ENCODE measurements around the gene DPEP3.
"Not testable (repeated sequence)": the region's sequence is repeated elsewhere in the genome, so short reads cannot be mapped to it uniquely, and the experiment has no call there.

Gene DPEP3, protein sequence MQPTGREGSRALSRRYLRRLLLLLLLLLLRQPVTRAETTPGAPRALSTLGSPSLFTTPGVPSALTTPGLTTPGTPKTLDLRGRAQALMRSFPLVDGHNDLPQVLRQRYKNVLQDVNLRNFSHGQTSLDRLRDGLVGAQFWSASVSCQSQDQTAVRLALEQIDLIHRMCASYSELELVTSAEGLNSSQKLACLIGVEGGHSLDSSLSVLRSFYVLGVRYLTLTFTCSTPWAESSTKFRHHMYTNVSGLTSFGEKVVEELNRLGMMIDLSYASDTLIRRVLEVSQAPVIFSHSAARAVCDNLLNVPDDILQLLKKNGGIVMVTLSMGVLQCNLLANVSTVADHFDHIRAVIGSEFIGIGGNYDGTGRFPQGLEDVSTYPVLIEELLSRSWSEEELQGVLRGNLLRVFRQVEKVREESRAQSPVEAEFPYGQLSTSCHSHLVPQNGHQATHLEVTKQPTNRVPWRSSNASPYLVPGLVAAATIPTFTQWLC

DNA sequence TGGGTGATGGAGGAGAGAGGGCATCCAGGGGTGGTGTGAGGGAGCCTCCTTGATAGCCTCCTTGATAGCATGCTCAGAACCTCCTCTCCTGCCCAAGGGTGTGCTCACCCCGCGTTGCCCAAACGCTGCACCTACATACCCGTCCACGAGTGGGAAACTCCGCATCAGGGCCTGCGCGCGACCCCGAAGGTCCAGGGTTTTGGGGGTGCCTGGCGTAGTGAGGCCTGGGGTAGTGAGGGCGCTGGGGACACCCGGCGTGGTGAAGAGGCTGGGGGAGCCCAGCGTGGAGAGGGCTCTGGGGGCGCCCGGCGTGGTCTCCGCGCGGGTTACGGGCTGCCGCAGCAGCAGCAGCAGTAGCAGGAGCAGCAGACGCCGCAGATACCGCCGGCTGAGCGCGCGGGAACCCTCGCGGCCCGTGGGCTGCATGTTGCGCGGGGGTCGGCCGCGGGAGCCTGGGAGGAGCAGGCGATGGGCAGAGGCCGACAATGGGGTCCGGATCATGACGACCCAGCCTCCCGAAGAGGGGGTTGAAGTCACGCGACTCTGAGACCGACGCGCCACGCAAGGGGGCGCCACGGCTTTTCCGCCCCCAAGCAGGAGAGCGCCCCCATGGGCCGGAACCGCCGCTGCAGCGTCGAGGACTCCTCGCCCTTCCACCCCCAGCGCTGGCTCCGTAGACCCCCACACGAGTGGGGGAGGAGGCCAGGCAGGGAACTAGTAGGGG lies at the start of gene DPEP3:
Gene DPEP3 (minus strand): TSS at position 545 of the 724 bp plus-strand sequence. CDS start 119 bp downstream, at position 426.
- DNase-seq = no peak

DNA sequence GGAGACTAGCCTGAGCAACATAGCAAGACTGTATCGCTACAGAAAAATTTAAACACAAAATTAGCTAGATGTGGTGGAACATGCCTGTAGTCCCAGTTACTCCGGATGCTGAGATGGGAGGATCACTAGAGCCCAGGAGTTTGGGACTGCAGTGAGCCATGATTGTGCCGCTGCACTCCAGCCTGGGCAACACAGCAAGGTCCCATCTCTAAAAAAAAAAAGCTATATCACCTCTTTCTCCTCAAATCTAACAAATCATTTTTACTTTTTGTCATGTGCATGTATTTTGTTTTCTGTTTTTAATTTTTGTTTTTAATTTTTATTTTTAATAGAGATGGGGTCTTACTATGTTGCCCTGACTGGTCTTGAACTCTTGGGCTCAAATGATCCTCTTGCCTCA lies 48.7 kb upstream of the DPEP3 start:
- DNase-seq = no peak

DNA sequence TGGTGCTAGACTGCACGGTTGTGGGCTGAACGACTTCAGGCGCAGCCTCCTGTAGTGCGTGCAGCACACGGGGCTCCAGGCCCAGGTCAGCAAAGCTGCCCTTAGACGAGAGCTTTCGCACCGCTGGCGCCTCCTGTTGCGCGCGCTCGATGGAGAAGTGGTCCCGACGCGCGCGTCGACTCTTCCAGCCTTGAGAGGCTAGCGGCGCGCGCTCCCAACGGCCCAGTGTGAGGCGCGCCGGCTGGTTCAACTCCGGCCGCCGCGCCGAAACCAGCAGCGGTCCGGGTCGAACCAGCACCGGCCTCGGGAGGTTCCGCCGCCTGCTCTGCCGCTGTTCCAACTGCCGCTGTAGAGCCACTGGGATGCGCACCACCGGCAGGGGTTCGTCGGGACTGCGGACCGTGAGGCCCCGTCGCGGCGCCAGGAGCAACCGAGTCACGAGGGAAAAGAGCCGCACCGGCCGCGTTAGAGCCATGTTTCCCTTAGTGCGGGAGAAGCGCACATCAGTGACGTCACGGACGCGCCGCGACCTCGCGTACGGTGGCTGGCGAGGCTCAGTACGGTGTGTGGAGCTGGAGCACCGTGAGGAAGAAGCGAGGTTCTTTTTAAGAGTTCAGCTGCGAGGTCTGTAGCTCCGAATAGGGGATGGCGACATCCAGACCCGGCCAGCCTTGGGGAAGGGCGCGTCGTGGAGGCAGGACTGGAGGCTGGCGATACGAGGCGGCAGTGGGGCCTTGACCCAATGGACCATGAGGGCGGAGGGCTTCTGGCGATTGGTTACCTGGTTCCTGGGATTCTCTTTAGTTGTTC lies 42.6 kb upstream of the DPEP3 start, which contains the start of the genes DDX28 and DUS2:
Gene DDX28 (minus strand): TSS at position 505 of the 810 bp plus-strand sequence. CDS start 30 bp downstream, at position 475.
Gene DUS2 (plus strand): TSS at position 557 of the 810 bp plus-strand sequence. CDS start 14,740 bp downstream, outside the sequence.
- DNase-seq = peak; percentile 95

DNA sequence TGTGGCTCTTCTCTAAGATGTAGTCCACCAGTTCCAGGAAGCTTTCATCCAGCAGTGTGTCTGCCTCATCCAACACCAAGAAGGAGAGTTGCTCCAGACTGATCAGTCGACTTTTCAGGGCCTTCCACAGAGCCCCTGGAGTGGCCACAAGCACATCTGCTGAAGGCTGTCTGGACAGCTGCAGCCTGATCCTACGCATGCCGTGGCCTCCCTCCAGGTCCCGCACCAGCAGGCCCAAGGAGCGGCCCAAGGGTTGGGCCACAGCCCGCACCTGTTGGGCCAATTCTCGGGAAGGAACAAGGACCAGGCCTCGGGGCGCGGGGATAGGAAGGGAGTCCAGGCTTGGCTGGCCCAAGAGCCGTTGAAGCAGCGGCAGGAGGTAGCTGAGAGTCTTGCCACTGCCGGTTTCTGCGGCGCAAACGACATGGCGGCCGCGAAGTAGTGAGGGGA lies 42.0 kb upstream of the DPEP3 start:
- DNase-seq = no peak

DNA sequence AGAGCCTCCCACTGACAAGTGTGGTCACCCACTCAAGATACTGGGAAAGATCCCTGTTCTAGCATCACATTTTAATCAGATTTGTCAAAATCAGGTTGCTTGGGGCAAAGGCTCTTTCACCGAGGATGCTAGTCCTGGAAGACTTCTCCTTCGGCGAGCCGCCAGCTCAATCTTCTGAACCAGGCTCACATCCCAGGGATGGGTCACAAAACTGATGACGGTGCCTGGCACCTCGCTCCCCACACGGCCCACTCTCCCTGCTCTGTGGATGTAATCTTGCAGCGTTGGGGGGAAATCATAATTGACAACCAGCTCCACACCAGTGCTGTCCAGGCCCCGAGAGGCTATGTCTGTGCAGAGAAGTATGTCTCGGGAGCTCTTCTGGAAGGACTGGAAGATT lies 41.2 kb upstream of the DPEP3 start:
- DNase-seq = no peak

DNA sequence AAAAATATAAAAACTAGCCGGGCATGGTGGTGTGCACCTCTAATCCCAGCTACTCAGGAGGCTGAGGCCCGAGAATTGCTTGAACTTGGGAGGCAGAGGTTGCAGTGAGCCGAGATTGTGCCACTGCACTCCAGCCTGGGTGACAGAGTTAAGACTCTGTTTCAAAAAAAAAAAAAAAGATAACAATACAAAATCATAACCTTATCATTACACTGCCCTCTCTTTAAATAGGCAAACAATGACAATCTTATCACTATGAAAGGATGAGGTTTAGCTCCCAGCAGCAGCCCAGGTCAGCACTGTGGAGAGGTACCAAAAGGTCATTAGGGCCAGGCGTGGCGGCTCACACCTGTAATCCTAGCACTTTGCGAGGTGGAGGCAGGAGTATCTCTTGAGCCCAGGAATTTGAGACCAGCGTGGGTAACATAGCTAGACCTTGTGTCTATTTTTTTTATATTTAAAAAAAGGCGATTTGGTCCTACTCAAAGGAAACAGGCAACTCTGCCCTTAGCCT lies 38.9 kb upstream of the DPEP3 start:
- DNase-seq = no peak

DNA sequence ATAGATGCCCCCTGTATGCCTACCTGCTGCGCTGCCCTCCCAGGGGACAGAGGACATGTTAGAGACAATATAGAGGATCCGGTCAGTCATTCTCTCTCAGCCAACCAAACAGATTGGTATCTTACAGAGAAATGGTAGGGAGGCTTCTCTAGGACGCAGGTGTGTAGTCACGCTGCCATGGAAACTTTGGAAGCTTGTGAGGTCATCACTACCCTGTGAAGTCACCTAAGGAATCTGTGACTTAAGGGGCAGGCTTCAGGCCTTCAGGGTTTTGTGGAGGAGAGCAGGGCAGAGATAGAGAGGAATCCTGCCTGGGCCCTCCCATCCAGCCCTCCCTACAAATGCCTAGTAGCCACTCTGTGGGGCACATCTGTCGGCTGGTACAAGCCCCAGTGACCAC lies 35.4 kb upstream of the DPEP3 start, which contains the start of gene DPEP2NB:
Gene DPEP2NB (minus strand): TSS at position 231 of the 400 bp plus-strand sequence. CDS start 141 bp downstream, at position 90.
- DNase-seq = no peak

DNA sequence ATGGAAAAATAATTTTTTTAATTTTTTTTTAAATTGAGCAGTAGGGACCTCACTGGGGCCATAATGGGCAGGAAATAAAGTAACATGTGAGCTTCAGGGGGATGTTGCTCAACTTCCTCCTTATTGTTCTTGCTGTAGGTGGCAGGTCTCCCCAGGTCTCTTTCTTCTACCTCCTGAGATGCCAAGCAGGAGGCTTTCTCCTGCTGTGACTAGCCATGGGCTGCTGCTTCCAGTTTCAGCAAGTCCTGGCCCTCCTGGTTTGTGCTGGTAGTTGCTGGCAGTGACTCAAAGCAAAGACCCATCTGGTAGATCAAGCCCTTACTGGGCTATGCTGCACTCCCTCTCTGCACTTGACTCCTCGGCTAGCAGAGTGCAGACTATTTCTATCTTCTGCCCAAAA lies 33.1 kb upstream of the DPEP3 start:
- no peak for DNase-seq

DNA sequence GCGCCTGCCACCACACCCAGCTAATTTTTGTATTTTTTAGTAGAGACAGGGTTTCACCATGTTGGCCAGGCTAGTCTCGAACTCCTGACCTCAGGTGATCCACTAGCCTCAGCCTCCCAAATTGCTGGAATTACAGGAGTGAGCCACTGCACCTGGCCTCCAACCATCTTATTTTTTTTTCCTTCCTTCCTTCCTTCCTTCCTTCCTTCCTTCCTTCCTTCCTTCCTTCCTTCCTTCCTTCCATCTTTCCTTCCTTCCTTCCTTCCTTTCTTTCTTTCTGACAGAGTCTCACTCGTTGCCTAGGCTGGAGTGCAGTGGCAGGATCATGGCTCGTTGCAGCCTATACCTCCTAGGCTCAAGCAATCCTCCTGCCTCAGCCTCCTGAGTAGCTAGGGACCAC lies 29.6 kb upstream of the DPEP3 start:
- DNase-seq = not testable (repeated sequence)

DNA sequence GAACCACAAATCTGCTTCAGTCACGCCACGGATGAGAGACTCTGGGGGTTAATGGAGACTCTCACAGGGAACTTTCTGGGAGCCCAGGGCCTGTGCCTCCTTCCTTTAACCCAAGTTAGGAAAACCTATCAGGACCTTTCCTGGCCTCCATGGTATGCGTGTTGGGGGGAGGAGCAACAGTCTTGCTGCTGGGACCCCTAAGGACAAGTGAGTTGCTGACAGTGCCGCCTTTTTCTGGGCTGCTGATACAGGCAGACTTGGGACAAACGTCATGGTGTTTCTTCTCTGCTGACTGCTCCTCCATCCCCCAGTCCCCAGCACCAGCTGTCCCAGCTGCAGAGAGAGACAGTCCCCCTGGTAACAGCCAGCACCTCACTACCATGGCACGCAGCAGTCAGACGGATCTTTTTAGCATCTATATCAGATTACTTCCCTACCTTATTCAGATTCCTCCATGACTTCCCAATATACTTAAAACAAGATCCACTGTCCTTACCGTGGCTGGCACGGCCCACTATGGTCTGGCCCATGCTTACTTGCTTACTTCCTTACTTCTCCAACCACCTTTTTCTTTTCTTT lies 28.9 kb upstream of the DPEP3 start:
- DNase-seq = no peak

DNA sequence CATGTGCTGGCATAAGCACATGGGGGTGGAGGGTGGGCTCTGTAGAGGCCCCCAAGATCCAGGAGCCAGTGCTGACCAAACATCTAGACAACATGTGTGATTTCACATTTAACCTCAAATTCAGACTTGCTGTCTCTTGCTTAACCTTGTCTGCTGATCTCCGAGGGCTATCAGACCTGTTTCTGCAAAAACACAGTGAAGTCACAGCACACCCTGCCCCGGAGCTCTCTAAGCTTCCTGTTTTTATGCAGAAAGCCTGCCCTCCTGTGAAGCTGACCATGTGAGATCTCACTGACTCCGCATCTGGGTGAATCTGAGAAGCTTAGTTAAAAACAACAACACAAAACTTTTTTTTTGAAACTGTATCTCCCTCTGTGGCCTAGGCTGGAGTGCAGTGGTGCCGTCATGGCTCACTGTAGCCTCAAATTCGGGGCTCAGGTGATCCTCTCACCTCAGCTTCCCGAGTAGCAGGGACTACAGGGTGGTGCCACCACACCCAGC lies 25.5 kb upstream of the DPEP3 start:
- no peak for DNase-seq

DNA sequence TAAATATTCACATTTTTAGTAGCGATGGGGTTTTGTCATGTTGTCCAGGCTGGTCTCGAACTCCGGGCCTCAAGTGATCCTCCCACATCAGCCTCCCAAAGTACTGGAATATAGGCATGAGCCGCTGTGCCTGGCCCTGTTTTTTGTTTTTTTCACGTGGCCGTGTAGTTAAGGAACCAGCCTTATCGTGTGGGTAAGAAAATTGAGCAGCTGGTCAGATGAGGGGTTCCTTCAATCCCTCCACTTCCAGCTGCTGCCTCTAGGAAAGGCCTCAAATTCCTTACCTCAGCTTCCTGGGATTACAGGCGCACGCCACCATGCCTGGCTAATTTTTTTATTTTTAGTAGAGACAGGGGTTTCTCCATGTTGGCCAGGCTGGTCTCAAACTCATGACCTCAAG lies 24.9 kb upstream of the DPEP3 start:
- no peak for DNase-seq

DNA sequence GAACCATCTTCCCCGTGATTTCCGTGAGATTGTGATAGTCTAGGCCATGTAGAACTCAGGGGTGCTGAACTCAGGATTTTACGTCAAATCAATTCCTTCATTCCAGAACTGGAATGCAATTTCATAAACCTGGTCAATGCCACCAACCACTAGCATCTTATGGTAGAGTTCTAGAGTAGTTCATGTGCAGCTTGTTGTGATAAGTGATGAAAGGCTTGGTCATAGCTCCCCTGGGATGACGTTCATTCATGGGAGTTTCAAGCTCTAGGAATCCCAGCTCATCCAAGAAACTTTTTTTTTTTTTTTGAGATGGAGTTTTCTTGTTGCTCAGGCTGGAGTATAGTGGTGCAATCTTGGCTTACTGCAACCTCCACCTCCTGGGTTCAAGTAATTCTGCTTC lies 22.7 kb upstream of the DPEP3 start:
- DNase-seq = no peak

DNA sequence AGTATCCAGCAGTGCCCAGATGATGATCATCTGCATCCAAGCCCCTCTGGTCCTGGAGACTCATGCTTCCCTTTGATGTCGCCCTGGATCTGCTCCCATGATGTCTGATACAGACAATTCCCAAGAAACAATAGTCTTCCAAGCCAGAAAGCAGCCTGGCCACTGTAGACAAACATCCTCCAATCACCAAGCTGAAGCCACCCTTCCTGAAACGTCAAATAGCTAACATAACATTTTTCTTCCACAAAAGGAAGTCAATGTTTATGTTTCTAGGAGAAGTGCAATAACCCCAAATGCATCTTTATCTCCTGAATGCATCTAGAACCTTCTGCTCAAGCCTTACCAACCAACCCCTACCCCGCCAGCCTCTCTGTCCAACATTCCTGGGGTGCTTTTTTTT lies 20.2 kb upstream of the DPEP3 start:
- no peak for DNase-seq

DNA sequence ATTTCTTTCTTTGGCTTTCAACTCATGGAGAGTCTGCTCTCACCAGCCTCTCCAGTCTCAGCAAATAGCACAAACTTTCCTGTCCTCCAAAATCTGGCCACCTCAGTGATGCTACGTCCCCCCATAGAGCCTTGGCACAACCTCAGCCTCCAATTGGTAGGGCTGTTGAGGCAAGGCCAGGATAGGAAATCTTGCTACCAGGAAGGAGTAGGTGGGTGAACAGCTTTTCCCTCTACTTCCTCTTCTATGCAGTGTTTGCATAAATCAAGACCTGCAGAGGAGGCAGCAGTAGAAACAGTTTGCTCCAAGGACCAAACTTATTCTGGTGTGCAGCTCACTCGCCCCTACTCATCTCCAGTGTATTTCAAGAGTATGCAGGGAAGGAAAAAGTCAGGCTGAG lies 19.7 kb upstream of the DPEP3 start:
- no peak for DNase-seq

DNA sequence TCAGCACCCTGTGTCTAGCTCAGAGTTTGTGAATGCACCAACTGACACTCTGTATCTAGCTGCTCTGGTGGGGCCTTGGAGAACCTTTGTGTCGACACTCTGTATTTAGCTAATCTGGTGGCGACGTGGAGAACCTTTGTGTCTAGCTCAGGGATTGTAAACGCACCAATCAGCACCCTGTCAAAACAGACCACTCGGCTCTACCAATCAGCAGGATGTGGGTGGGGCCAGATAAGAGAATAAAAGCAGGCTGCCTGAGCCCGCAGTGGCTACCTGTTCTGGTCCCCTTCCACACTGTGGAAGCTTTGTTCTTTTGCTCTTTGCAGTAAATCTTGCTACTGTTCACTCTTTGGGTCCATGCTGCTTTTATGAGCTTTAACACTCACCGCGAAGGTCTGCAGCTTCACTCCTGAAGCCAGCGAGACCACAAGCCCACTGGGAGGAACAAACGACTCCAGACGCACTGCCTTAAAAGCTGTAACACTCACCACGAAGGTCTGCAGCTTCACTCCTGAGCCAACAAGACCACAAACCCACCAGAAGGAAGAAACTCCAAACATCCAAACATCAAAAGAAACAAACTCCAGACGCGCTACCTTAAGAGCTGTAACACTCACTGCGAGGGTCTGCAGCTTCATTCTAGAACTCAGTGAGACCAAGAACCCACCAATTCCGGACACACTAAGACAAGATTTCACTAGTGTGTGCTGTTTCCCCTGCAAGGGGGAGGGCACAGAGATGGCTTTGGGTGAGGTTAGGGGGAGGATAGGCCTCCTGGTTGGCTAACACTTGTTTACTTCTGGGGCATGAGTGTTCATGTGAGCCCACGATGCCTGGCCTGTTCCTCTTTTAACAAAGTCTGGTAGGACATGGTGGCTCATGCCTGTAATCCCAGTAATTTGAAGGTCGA lies 18.7 kb upstream of the DPEP3 start, which contains the start of gene DPEP2:
Gene DPEP2 (minus strand): TSS at position 706 of the 910 bp plus-strand sequence. CDS start 6,272 bp downstream, outside the sequence.
- peak; percentile 46 for DNase-seq

DNA sequence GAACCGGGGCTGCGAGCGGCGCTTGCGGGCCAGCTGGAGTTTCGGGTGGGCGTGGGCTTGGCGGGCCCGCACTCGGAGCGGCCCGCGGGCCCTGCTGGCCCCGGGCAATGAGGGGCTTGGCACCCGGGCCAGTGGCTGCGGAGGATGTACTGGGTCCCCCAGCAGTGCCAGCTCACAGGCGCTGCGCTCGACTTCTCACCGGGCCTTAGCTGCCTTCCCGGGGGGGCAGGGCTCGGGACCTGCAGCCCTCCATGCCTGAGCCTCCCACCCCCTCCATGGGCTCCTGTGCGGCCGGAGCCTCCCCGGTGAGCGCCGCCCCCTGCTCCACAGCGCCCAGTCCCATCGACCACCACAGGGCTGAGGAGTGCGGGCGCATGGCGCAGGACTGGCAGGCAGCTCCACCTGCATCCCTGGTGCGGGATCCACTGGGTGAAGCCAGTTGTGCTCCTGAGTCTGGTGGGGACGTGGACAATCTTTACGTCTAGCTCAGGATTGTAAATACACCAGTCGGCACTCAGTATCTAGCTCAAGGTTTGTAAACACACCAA lies 18.0 kb upstream of the DPEP3 start:
- not testable (repeated sequence) for DNase-seq

DNA sequence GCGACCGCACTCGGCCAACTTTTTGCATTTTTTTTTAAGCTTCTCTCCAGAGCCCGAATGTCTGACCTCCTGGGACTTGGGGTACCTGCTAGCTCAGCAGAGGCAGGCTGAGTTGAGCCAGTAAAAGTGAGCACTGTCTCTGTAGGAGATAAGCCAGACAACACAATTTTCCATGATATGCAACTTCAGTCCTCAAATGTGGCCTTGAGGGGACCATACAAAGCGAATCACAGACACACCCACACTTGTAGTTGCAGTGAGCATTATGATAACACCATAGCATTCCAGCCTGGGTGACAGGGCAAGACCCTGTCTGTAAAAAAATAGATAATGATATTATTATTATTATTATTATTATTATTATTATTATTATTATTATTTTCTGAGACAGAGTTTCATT lies 16.4 kb upstream of the DPEP3 start:
- no peak for DNase-seq

DNA sequence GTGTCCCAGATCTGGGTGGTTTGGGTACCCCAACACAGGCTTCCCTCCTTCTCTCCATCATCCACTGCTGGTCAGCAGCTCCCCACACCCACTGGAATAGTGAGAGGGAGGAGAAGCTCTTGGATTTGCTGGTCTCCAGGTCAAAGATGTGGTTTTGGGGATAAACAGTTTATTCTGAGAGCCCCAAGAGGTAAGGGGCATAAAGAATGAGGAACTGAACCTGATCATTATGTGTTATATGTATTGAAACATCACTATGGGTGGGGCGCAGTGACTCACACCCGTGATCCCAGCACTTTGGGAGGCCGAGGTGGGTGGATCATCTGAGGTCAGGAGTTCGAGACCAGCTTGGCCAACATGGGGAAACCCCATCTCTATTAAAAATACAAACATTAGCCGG lies 15.1 kb upstream of the DPEP3 start:
- DNase-seq = no peak

DNA sequence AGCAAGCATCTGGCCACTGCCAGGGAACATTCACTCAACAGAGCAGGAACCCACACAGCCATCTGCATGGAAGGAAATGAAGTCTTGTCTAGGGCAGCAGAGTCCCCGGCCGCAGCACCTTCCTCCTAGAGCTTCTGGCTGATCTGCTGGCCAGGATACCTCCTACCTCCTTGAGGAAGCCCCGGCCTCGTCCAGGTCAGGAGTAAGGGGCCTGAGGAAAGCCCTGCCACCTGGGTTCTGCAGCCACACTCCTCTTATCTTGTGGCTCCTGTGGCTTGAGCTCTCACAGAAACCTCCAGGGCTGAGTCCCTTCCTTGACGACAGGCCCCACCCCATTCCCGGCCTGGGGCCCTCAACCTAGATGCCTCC lies 13.7 kb upstream of the DPEP3 start:
- not testable (repeated sequence) for DNase-seq
